ENCODE results near the gene SMIM44. TPM values are rescaled to one million over a fixed set of nuclear protein-coding genes. Genes with fewer than 3 reads are reported as not detected.

The SMIM44 gene
- total and polyA plus RNA-seq, 2 donors (not counting 1 experiment from before 2014, with no cell fraction given), result not detected

GRCh38 chr19:3515891-3516422 is 32.7 kb upstream of the SMIM44 start:
- Mint-ChIP-seq H3K4me3 (no peak overlapping the region), H3K4me1 (peaks cover 48% of the 10 kb centered on the region), H3K9me3 (ENCODE audit: insufficient read depth) (no peaks in the 10 kb centered on the region), H3K27me3 (no peaks in the 10 kb centered on the region), H3K27ac (peak overlapping the region; percentile 26)
- Histone ChIP-seq H4K20me1 (ENCODE audit: control insufficient read depth, insufficient read depth, low read length, poor library complexity, severe bottlenecking) (peaks cover 97% of the 10 kb centered on the region), H3K27me3 (replicated peaks in 1 of 4; ENCODE audit: control extremely low read depth in 1 of 4, control insufficient read depth in 3 of 4, insufficient read depth in 4 of 4, low read length in 3 of 4) (no peaks in the 10 kb centered on the region), H3K36me3 (replicated peaks in 1 of 2; ENCODE audit: control extremely low read depth in 1 of 2, control insufficient read depth in 1 of 2, extremely low read depth in 1 of 2, insufficient read depth in 2 of 2, low read length in 1 of 2) (peaks cover 0 to 36% of the 10 kb centered on the region in 2 experiments), H3K27ac (ENCODE audit: low read length in 2 of 2) (peak overlapping the region in 1 of 2 donors; percentile 72), H3K79me2 (ENCODE audit: control insufficient read depth, insufficient read depth, low read length) (peaks cover 98% of the 10 kb centered on the region), H3K4me2 (replicated peaks; ENCODE audit: low read depth, low read length, poor library complexity, severe bottlenecking) (peak overlapping the region; percentile 61), H3K9ac (ENCODE audit: low read length) (no peak overlapping the region), H3K4me3 (ENCODE audit: control extremely low read depth in 1 of 5, extremely low read depth in 1 of 5, insufficient read depth in 1 of 5, low read depth in 2 of 5, low read length in 4 of 5) (no peak overlapping the region), H3K4me1 (ENCODE audit: control insufficient read depth in 2 of 2, insufficient read depth in 2 of 2, low read length in 2 of 2) (peaks cover 10 to 31% of the 10 kb centered on the region in 2 donors), H3K9me3 (ENCODE audit: control extremely low read depth in 1 of 3, control insufficient read depth in 2 of 3, insufficient read depth in 1 of 3, low read length in 2 of 3) (peaks cover 0 to 5% (median 0%) of the 10 kb centered on the region in 3 donors), H2AFZ (ENCODE audit: insufficient read depth, low read depth, low read length, poor library complexity, severe bottlenecking) (no peak overlapping the region)
- 79% methylated on average over 12 of the region's 15 CpGs for WGBS (ENCODE audit: insufficient coverage)
- intact Hi-C loops (cut with micrococcal nuclease), result loop anchor here (5.0 kb wide), 1 partner anchor 36 kb away; no protein-coding TSS in a partner anchor
- ChIA-PET CTCF (interaction anchor here (1.6 kb wide), 1 partner anchor 30 kb away, joined by 3 read pairs; no protein-coding TSS in a partner anchor), POLR2A (no interaction called here)
- ATAC-seq (ENCODE audit: low read depth) (no peak), DNase-seq (no peak)
- TF ChIP-seq EZH2 (IDR thresholded peaks at IDR 0.05; ENCODE audit: borderline replicate concordance, insufficient read depth, low read depth, low read length, poor library complexity, severe bottlenecking) (no peak), CTCF (IDR thresholded peaks at IDR 0.05) (no peak)

GRCh38 chr19:3514930-3515329 is 31.7 kb upstream of the SMIM44 start:
- H3K79me2 ChIP-seq (ENCODE audit: control insufficient read depth, insufficient read depth, low read length), result peaks cover 98% of the 10 kb centered on the region
- Mint-ChIP-seq H3K9me3 (ENCODE audit: insufficient read depth) (no peaks in the 10 kb centered on the region), H3K4me1 (peaks cover 47% of the 10 kb centered on the region), H3K27ac (no peak overlapping the region), H3K27me3 (no peaks in the 10 kb centered on the region), H3K4me3 (no peak overlapping the region)
- no peak overlapping the region for H3K9ac ChIP-seq (ENCODE audit: low read length)
- H3K36me3 ChIP-seq (replicated peaks in 1 of 2; ENCODE audit: control extremely low read depth in 1 of 2, control insufficient read depth in 1 of 2, extremely low read depth in 1 of 2, insufficient read depth in 2 of 2, low read length in 1 of 2), result peaks cover 0 to 37% of the 10 kb centered on the region in 2 experiments
- ChIA-PET CTCF (interaction anchor here (0.9 kb wide), 1 partner anchor 30 kb away, joined by 3 read pairs; no protein-coding TSS in a partner anchor), POLR2A (no interaction called here)
- H3K4me1 ChIP-seq (ENCODE audit: control insufficient read depth in 2 of 2, insufficient read depth in 2 of 2, low read length in 2 of 2), result peaks cover 10 to 31% of the 10 kb centered on the region in 2 donors
- no peak for DNase-seq
- no peak overlapping the region for H3K4me2 ChIP-seq (replicated peaks; ENCODE audit: low read depth, low read length, poor library complexity, severe bottlenecking)
- H2AFZ ChIP-seq (ENCODE audit: insufficient read depth, low read depth, low read length, poor library complexity, severe bottlenecking), result no peak overlapping the region
- no peak for ATAC-seq (ENCODE audit: low read depth)
- no peak overlapping the region for H3K4me3 ChIP-seq (ENCODE audit: control extremely low read depth in 1 of 5, extremely low read depth in 1 of 5, insufficient read depth in 1 of 5, low read depth in 2 of 5, low read length in 4 of 5)
- H3K9me3 ChIP-seq (ENCODE audit: control extremely low read depth in 1 of 3, control insufficient read depth in 2 of 3, insufficient read depth in 1 of 3, low read length in 2 of 3), result peaks cover 0 to 5% (median 0%) of the 10 kb centered on the region in 3 donors
- H4K20me1 ChIP-seq (ENCODE audit: control insufficient read depth, insufficient read depth, low read length, poor library complexity, severe bottlenecking), result peaks cover 97% of the 10 kb centered on the region
- WGBS (ENCODE audit: insufficient coverage), result 97% methylated on average over 12 of the region's 12 CpGs
- intact Hi-C loops (cut with micrococcal nuclease), result loop anchor here (5.0 kb wide), 1 partner anchor 37 kb away; no protein-coding TSS in a partner anchor
- H3K27ac ChIP-seq (ENCODE audit: low read length in 2 of 2), result no peak overlapping the region
- H3K27me3 ChIP-seq (replicated peaks in 1 of 4; ENCODE audit: control extremely low read depth in 1 of 4, control insufficient read depth in 3 of 4, insufficient read depth in 4 of 4, low read length in 3 of 4), result no peaks in the 10 kb centered on the region
- TF ChIP-seq EZH2 (IDR thresholded peaks at IDR 0.05; ENCODE audit: borderline replicate concordance, insufficient read depth, low read depth, low read length, poor library complexity, severe bottlenecking) (no peak), CTCF (IDR thresholded peaks at IDR 0.05) (no peak)

All from B cell (primary cell).